Upper lobe of left lung (tissue), 4 donors: ENCODE data around the gene CHSY1.

Experiments
- POLR2A ChIP-seq, 4 donors: fragments of 450-650 bp; IDR thresholded peaks; one replicate each; pipeline ENCODE4 v1.5.1; 2016 to 2017; ENCODE audit warnings: antibody characterized with exemption in 4 of 4, mild to moderate bottlenecking in 2 of 4
- TF ChIP-seq, protein P1 (sequence below), 6 experiments: fragments of 450-650 bp in 4 of 6; fragments of 200-600 bp in 2 of 6; sonication (generic) in 2 of 6; IDR thresholded peaks; one replicate each; pipeline ENCODE4 v1.5.1; 2016 to 2019; ENCODE audit warnings: antibody characterized with exemption in 6 of 6

- TF ChIP-seq, protein P1, sequence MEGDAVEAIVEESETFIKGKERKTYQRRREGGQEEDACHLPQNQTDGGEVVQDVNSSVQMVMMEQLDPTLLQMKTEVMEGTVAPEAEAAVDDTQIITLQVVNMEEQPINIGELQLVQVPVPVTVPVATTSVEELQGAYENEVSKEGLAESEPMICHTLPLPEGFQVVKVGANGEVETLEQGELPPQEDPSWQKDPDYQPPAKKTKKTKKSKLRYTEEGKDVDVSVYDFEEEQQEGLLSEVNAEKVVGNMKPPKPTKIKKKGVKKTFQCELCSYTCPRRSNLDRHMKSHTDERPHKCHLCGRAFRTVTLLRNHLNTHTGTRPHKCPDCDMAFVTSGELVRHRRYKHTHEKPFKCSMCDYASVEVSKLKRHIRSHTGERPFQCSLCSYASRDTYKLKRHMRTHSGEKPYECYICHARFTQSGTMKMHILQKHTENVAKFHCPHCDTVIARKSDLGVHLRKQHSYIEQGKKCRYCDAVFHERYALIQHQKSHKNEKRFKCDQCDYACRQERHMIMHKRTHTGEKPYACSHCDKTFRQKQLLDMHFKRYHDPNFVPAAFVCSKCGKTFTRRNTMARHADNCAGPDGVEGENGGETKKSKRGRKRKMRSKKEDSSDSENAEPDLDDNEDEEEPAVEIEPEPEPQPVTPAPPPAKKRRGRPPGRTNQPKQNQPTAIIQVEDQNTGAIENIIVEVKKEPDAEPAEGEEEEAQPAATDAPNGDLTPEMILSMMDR (IDR thresholded peaks at IDR 0.05), result no peak
- TF ChIP-seq POLR2A (IDR thresholded peaks at IDR 0.05), result no peak
These were observed 97.8 kb downstream of the CHSY1 start for GRCh38 chr15:101153801-101154656.
